OCI-LY7 (cell line): ENCODE results near the gene RAD51.

ENCODE experiments used
- EZH2phosphoT487 ChIP-seq: fragments of 200-600 bp; sonication (generic); IDR thresholded peaks from 2 replicates; pipeline ENCODE4 v1.6.1; 2018; ENCODE audit warnings: low read depth, borderline replicate concordance, mild to moderate bottlenecking, mixed run types, antibody characterized with exemption, low read length, moderate library complexity, mixed read lengths
- TF ChIP-seq, protein P1 (sequence below): fragments of 200-600 bp; sonication (generic); conservative IDR thresholded peaks from 2 replicates; pipeline ENCODE4 v1.5.1; 2014; ENCODE audit warnings: mild to moderate bottlenecking, antibody characterized with exemption, low read length, moderate library complexity, mixed read lengths

GRCh38 chr15:40714144-40714543 is 19.2 kb downstream of the RAD51 start:
- TF ChIP-seq, protein P1, sequence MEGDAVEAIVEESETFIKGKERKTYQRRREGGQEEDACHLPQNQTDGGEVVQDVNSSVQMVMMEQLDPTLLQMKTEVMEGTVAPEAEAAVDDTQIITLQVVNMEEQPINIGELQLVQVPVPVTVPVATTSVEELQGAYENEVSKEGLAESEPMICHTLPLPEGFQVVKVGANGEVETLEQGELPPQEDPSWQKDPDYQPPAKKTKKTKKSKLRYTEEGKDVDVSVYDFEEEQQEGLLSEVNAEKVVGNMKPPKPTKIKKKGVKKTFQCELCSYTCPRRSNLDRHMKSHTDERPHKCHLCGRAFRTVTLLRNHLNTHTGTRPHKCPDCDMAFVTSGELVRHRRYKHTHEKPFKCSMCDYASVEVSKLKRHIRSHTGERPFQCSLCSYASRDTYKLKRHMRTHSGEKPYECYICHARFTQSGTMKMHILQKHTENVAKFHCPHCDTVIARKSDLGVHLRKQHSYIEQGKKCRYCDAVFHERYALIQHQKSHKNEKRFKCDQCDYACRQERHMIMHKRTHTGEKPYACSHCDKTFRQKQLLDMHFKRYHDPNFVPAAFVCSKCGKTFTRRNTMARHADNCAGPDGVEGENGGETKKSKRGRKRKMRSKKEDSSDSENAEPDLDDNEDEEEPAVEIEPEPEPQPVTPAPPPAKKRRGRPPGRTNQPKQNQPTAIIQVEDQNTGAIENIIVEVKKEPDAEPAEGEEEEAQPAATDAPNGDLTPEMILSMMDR = no peak
- no peak for TF ChIP-seq EZH2phosphoT487
